PFSK-1 (cell line): Measurements from ENCODE around the gene SCYL3.

Source experiments
- FOXP2 ChIP-seq: optimal IDR thresholded peaks from 2 replicates; pipeline ENCODE3; 2011; ENCODE audit warnings: borderline replicate concordance, control low read depth, inconsistent platforms; ENCODE audit not compliant: insufficient read depth; ENCODE audit errors: extremely low read length, extremely low read depth
- POLR2AphosphoS5 ChIP-seq: IDR thresholded peaks from 2 replicates; pipeline ENCODE4 v1.6.1; 2012; ENCODE audit warnings: low read depth, mild to moderate bottlenecking, control low read depth, low read length, moderate library complexity
- REST ChIP-seq, 2 experiments: IDR thresholded peaks; 2 replicates each; pipeline versions ENCODE4 v1.6.1 to v1.8.0; 2011 to 2012; ENCODE audit warnings: low read depth in 2 of 2, low read length in 2 of 2, control low read depth in 1 of 2, inconsistent platforms in 1 of 2, mild to moderate bottlenecking in 1 of 2, moderate library complexity in 1 of 2; ENCODE audit not compliant: insufficient read depth in 1 of 2
- SIN3A ChIP-seq: IDR thresholded peaks from 2 replicates; pipeline ENCODE4 v1.6.1; 2012; ENCODE audit warnings: mild to moderate bottlenecking, low read length, moderate library complexity, borderline replicate concordance; ENCODE audit not compliant: insufficient read depth
- TAF1 ChIP-seq: IDR thresholded peaks from 2 replicates; pipeline ENCODE4 v1.6.1; 2012; ENCODE audit warnings: low read length, control low read depth, borderline replicate concordance; ENCODE audit not compliant: insufficient read depth

GRCh38 chr1:169859001-169859400 is 34.7 kb downstream of the SCYL3 start:
- TF ChIP-seq POLR2AphosphoS5 = no peak
- no peak for TF ChIP-seq SIN3A
- TF ChIP-seq TAF1 = no peak
- TF ChIP-seq REST (IDR thresholded peaks at IDR 0.05; ENCODE audit: insufficient read depth in 1 of 2, low read depth in 2 of 2, low read length in 2 of 2) = no peak
- TF ChIP-seq FOXP2 = no peak
